Neuronal stem cell (in vitro differentiated cells): ENCODE measurements around the gene CACNA1C.

Experiments
- DNase-seq: peaks from one replicate; pipeline ENCODE4 v3.0.0-alpha.2; 2013; ENCODE audit warnings: low spot score
- H2AFZ ChIP-seq: one replicate; pipeline ENCODE4 v1.6.1; 2013; ENCODE audit warnings: mild to moderate bottlenecking, low read length, inconsistent platforms
- H2AK5ac ChIP-seq: 2 replicates; pipeline ENCODE4 v1.6.1; 2013; ENCODE audit warnings: low read depth, mild to moderate bottlenecking, inconsistent platforms, low read length, moderate library complexity, mixed read lengths
- H2BK120ac ChIP-seq: 2 replicates; pipeline ENCODE4 v1.6.1; 2013; ENCODE audit warnings: low read depth, mild to moderate bottlenecking, inconsistent platforms, low read length, moderate library complexity, mixed read lengths
- H2BK12ac ChIP-seq: one replicate; pipeline ENCODE4 v1.6.1; 2013; ENCODE audit warnings: low read length, inconsistent platforms
- H2BK15ac ChIP-seq: 2 replicates; pipeline ENCODE4 v1.6.1; 2013; ENCODE audit warnings: mild to moderate bottlenecking, low read length, inconsistent platforms, mixed read lengths
- H2BK5ac ChIP-seq: one replicate; pipeline ENCODE4 v1.6.1; 2013; ENCODE audit warnings: inconsistent platforms, mild to moderate bottlenecking, low read length, moderate library complexity
- H3K14ac ChIP-seq: one replicate; pipeline ENCODE4 v1.6.1; 2013; ENCODE audit warnings: low read length, inconsistent platforms
- H3K18ac ChIP-seq: 2 replicates; pipeline ENCODE4 v1.6.1; 2013; ENCODE audit warnings: low read length, inconsistent platforms
- H3K23ac ChIP-seq: 2 replicates; pipeline ENCODE4 v1.6.1; 2013; ENCODE audit warnings: low read depth, mild to moderate bottlenecking, mixed read lengths, low read length, inconsistent platforms; ENCODE audit not compliant: poor library complexity
- H3K27ac ChIP-seq: replicated peaks from 3 replicates; pipeline ENCODE4 v1.5.1; 2013; ENCODE audit warnings: low read length, inconsistent platforms
- H3K27me3 ChIP-seq, 3 experiments: 2 replicates each; pipeline ENCODE4 v1.6.1; 2013; ENCODE audit warnings: low read length in 3 of 3, mild to moderate bottlenecking in 2 of 3, inconsistent platforms in 1 of 3, low read depth in 1 of 3, mixed read lengths in 1 of 3, moderate library complexity in 1 of 3; ENCODE audit not compliant: control insufficient read depth in 3 of 3, insufficient read depth in 3 of 3
- H3K36me3 ChIP-seq, 2 donors: replicated peaks in 1 of 2; 2 replicates each; pipeline ENCODE4 v1.6.1; 2013; ENCODE audit warnings: low read length in 2 of 2; ENCODE audit not compliant: control insufficient read depth in 2 of 2, insufficient read depth in 2 of 2
- H3K4ac ChIP-seq: 2 replicates; pipeline ENCODE4 v1.6.1; 2013; ENCODE audit warnings: inconsistent platforms, mild to moderate bottlenecking, low read length, moderate library complexity
- H3K4me1 ChIP-seq, 2 donors: 1 replicate in 1 of 2; 2 replicates in 1 of 2; pipeline ENCODE4 v1.6.1; 2013; ENCODE audit warnings: low read length in 2 of 2, low read depth in 1 of 2; ENCODE audit not compliant: control insufficient read depth in 2 of 2, insufficient read depth in 1 of 2
- H3K4me2 ChIP-seq: one replicate; pipeline ENCODE4 v1.6.1; 2013; ENCODE audit warnings: mild to moderate bottlenecking, low read length, inconsistent platforms; ENCODE audit not compliant: insufficient read depth, poor library complexity, severe bottlenecking
- H3K4me3 ChIP-seq, 2 donors: 2 replicates each; pipeline ENCODE4 v1.5.1; 2013; ENCODE audit warnings: low read length in 2 of 2, mild to moderate bottlenecking in 2 of 2, inconsistent platforms in 1 of 2, moderate library complexity in 1 of 2
- H3K79me1 ChIP-seq: one replicate; pipeline ENCODE4 v1.6.1; 2013; ENCODE audit warnings: low read depth, mild to moderate bottlenecking, inconsistent platforms, low read length, moderate library complexity
- H3K9ac ChIP-seq: one replicate; pipeline ENCODE4 v1.6.1; 2013; ENCODE audit warnings: mild to moderate bottlenecking, low read depth, low read length, inconsistent platforms; ENCODE audit not compliant: poor library complexity
- H3K9me3 ChIP-seq, 2 donors: replicated peaks in 1 of 2; 2 replicates each; pipeline versions ENCODE3 to v1.6.1; 2013; ENCODE audit warnings: low read length in 2 of 2, mild to moderate bottlenecking in 2 of 2, inconsistent platforms in 1 of 2, low read depth in 1 of 2, mixed read lengths in 1 of 2, moderate library complexity in 1 of 2; ENCODE audit not compliant: control insufficient read depth in 2 of 2, insufficient read depth in 1 of 2
- H4K8ac ChIP-seq: one replicate; pipeline ENCODE4 v1.6.1; 2013; ENCODE audit warnings: low read depth, mild to moderate bottlenecking, inconsistent platforms, low read length, moderate library complexity
- H4K91ac ChIP-seq: one replicate; pipeline ENCODE4 v1.6.1; 2013; ENCODE audit warnings: low read length, low read depth, mild to moderate bottlenecking, inconsistent platforms; ENCODE audit not compliant: poor library complexity
- WGBS, 2 donors: extraction: QIAGEN DNeasy Blood & Tissue Kit; methylation state at CpG; one replicate each; pipeline ENCODE4 v1.1.7; 2013; ENCODE audit warnings: missing lambda C conversion rate in 2 of 2, mixed read lengths in 1 of 2; ENCODE audit not compliant: insufficient read length in 2 of 2, insufficient replicate concordance in 1 of 2; ENCODE audit errors: extremely low coverage in 2 of 2; 5-methylcytosine and 5-hydroxymethylcytosine counted together

The CACNA1C gene

DNA sequence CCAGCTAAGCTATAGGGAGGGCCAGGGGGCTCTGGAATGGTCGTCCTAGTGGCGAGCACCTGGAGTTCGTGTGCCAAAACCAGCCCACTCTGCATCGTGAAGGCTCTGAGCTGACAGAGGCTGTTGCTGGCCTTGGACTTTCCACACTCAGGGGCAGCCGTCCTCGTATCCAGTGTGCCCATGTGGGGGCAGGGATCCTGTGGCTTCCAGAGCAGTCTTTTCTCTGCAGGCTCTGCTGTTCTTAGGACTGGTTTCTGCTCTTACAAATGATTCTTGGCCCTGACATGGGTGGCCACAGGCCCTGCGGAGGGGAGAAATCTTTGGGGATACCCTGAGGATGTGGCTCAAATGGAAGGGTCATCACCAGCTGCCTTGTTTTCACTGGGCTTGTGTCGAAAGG lies 564.6 kb downstream of the CACNA1C start:
- H3K23ac ChIP-seq: no peak overlapping the region
- no peak overlapping the region for H3K27ac ChIP-seq
- no peak overlapping the region for H2AK5ac ChIP-seq
- H2BK15ac ChIP-seq: no peak overlapping the region
- H2AFZ ChIP-seq: no peak overlapping the region
- no peak overlapping the region for H3K14ac ChIP-seq
- H2BK5ac ChIP-seq: no peak overlapping the region
- H3K4ac ChIP-seq: no peak overlapping the region
- no CpG with 5 or more reads among the region's 8 CpGs for WGBS, 2 donors
- no peaks in the 10 kb centered on the region for H3K9me3 ChIP-seq
- no peak overlapping the region for H4K91ac ChIP-seq
- H2BK120ac ChIP-seq: no peak overlapping the region
- H3K18ac ChIP-seq: no peak overlapping the region
- no peaks in the 10 kb centered on the region for H3K36me3 ChIP-seq
- H3K79me1 ChIP-seq: no peaks in the 10 kb centered on the region
- H2BK12ac ChIP-seq: no peak overlapping the region
- H3K9ac ChIP-seq: no peak overlapping the region
- no peak overlapping the region for H4K8ac ChIP-seq
- no peak for DNase-seq
- peaks cover 0 to 9% of the 10 kb centered on the region in 2 donors for H3K4me1 ChIP-seq
- H3K4me3 ChIP-seq: peak overlapping the region in 1 of 2 donors; percentile 11
- H3K4me2 ChIP-seq: no peak overlapping the region
- H3K27me3 ChIP-seq: peaks cover 0 to 12% (median 0%) of the 10 kb centered on the region in 3 experiments

DNA sequence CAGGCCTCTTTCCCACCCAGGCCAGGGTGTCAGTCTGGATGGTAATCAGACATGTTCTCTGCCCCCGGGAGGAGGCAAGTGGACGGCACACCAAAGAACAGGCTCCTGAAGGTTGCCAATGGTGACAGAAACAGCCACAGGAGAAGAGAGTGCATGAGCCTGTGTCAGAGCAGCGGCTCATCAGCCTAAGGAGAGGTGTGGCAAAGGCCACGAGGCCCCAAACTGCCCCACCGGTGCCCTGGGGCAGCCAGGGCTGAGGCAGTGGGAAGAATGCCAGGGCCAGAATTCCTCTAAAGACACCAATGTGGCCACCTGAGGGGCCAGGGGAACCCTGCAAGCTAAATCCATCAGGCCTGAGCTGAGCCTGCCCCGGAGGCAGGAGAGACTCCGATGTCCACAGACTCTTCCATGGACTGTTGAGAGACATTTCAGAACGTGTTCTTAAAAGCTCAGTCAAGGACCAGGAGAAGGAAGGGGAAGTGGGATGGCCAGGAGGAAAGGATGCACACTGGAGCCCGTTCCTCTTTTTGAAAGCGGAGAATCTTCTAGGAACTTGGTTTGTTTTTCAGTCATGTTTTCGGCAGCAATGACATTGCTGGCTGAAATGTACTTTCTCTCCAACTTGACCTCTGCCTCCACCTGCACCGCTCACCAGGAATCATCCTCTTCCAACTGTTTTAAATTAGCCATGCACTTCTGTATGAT lies 565.7 kb downstream of the CACNA1C start:
- Histone ChIP-seq H3K23ac (no peak overlapping the region), H3K18ac (no peak overlapping the region), H2BK120ac (no peak overlapping the region), H3K4ac (no peak overlapping the region), H3K14ac (no peak overlapping the region), H2AK5ac (no peak overlapping the region), H2BK15ac (no peak overlapping the region), H2BK12ac (no peak overlapping the region), H3K9ac (no peak overlapping the region), H3K36me3 (no peaks in the 10 kb centered on the region), H2BK5ac (no peak overlapping the region), H2AFZ (no peak overlapping the region), H3K79me1 (no peaks in the 10 kb centered on the region), H3K4me2 (no peak overlapping the region), H3K9me3 (no peaks in the 10 kb centered on the region), H3K27ac (no peak overlapping the region), H4K91ac (no peak overlapping the region), H3K27me3 (peaks cover 0 to 12% (median 0%) of the 10 kb centered on the region in 3 experiments), H3K4me3 (no peak overlapping the region), H4K8ac (no peak overlapping the region), H3K4me1 (peaks cover 0 to 9% of the 10 kb centered on the region in 2 donors)
- WGBS, 2 donors: no CpG with 5 or more reads among the region's 12 CpGs
- no peak for DNase-seq

DNA sequence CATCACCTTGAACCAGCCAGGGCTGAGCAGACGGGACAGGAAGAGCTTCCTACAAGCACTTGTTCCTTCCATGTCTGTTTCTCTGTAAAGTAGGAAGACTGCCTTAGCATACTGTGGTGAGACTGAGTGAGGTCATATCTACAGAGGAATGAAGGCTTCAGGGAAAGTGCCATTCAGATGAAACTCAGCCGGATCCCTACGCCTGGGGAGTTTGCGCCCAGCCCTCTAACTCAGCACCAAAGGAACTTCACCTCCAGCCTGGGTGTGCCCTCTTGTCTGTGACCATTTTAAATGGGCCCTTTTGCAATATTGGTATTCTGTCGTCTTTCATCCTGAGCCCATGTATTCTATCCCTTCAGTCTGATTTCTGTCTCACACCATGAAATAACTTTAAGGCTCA lies 566.3 kb downstream of the CACNA1C start:
- H3K9me3 ChIP-seq: no peaks in the 10 kb centered on the region
- H3K18ac ChIP-seq: no peak overlapping the region
- no peak overlapping the region for H3K23ac ChIP-seq
- no peak overlapping the region for H4K91ac ChIP-seq
- H2AK5ac ChIP-seq: no peak overlapping the region
- no peaks in the 10 kb centered on the region for H3K79me1 ChIP-seq
- H3K9ac ChIP-seq: no peak overlapping the region
- no peak overlapping the region for H3K27ac ChIP-seq
- H3K36me3 ChIP-seq: no peaks in the 10 kb centered on the region
- H3K4me1 ChIP-seq: peaks cover 0 to 9% of the 10 kb centered on the region in 2 donors
- no peak overlapping the region for H2AFZ ChIP-seq
- H2BK120ac ChIP-seq: no peak overlapping the region
- H4K8ac ChIP-seq: no peak overlapping the region
- peaks cover 0 to 12% (median 0%) of the 10 kb centered on the region in 3 experiments for H3K27me3 ChIP-seq
- no peak overlapping the region for H2BK5ac ChIP-seq
- DNase-seq: no peak
- H2BK12ac ChIP-seq: no peak overlapping the region
- no peak overlapping the region for H3K4me3 ChIP-seq
- H3K4me2 ChIP-seq: no peak overlapping the region
- WGBS, 2 donors: no CpG with 5 or more reads among the region's 5 CpGs
- no peak overlapping the region for H3K4ac ChIP-seq
- no peak overlapping the region for H3K14ac ChIP-seq
- H2BK15ac ChIP-seq: no peak overlapping the region

DNA sequence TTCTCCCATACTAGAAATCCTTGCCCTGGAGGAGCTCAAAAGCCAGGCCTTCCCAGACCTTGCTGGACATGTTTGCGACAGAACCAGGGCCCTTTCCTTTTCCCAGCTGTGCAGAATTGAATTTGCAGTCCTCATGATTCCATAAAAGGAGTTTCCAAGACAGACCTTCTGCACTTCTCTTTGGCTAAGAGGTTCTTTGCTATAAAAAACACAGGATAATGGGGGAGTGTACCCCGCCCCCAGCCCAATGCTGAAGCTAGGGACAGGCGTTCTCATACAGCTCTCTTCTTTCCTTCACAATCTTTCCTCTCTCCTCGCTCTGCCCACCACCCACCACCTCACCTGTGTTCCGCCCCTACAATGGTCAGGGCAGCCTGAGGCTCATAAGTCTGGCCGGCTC lies 569.7 kb downstream of the CACNA1C start:
- no peak overlapping the region for H2BK5ac ChIP-seq
- H2BK12ac ChIP-seq: no peak overlapping the region
- no peak overlapping the region for H2AFZ ChIP-seq
- H3K9ac ChIP-seq: no peak overlapping the region
- no peak overlapping the region for H3K14ac ChIP-seq
- no peaks in the 10 kb centered on the region for H3K36me3 ChIP-seq
- no peak overlapping the region for H3K4me2 ChIP-seq
- H2AK5ac ChIP-seq: no peak overlapping the region
- H3K79me1 ChIP-seq: no peaks in the 10 kb centered on the region
- peaks cover 0 to 21% (median 0%) of the 10 kb centered on the region in 3 experiments for H3K27me3 ChIP-seq
- H3K4me3 ChIP-seq: no peak overlapping the region
- no peak overlapping the region for H2BK120ac ChIP-seq
- H3K27ac ChIP-seq: no peak overlapping the region
- no peak overlapping the region for H3K23ac ChIP-seq
- peaks cover 0 to 5% of the 10 kb centered on the region in 2 donors for H3K4me1 ChIP-seq
- no peaks in the 10 kb centered on the region for H3K9me3 ChIP-seq
- H2BK15ac ChIP-seq: no peak overlapping the region
- peak overlapping the region; percentile 63 for H3K18ac ChIP-seq
- no CpG with 5 or more reads among the region's 6 CpGs for WGBS, 2 donors
- DNase-seq: no peak
- H4K91ac ChIP-seq: no peak overlapping the region
- H4K8ac ChIP-seq: no peak overlapping the region
- H3K4ac ChIP-seq: no peak overlapping the region
